Stimulated activated CD4-positive, alpha-beta T cell treated with anti-CD3 and anti-CD28 coated beads, TNF-alpha, amount 100 ng/mL, for 48 hours (primary cell): ENCODE data around the gene SLC35A3.

Source experiments
- DNase-seq, 3 donors: peaks; one replicate each; pipeline ENCODE4 v3.0.0-alpha.2; 2020; ENCODE audit warnings: low read depth in 3 of 3

The SLC35A3 gene

GRCh38 chr1:100076744-100077143 lies 106.9 kb downstream of the SLC35A3 start:
- DNase-seq: no peak

- DNase-seq: no peak
Observed at GRCh38 chr1:100077531-100077930, 107.7 kb downstream of the SLC35A3 start.

GRCh38 chr1:100080331-100080730 lies 110.5 kb downstream of the SLC35A3 start:
- DNase-seq: no peak
